Thyroid gland (tissue), 4 donors: ENCODE data around the gene TGM5. TPM values are rescaled to one million over a fixed set of nuclear protein-coding genes. Genes with fewer than 3 reads are reported as not detected.

Experiments
- DNase-seq, 2 donors: peaks; one replicate each; pipeline ENCODE4 v3.0.0-alpha.2; 2019
- H3K27ac ChIP-seq, 3 donors: fragments of 200-600 bp; sonication (generic); 1 replicate in 2 of 3; 2 replicates in 1 of 3; pipeline ENCODE4 v1.5.1; 2016 to 2019; ENCODE audit warnings: mild to moderate bottlenecking in 1 of 3, moderate library complexity in 1 of 3
- H3K27me3 ChIP-seq: fragments of 200-600 bp; sonication (generic); one replicate; pipeline ENCODE4 v1.5.1; 2019
- H3K36me3 ChIP-seq, 2 donors: fragments of 200-600 bp; sonication (generic); one replicate each; pipeline ENCODE4 v1.5.1; 2016 to 2019
- H3K4me1 ChIP-seq, 2 donors: fragments of 200-600 bp; sonication (generic); one replicate each; pipeline ENCODE4 v1.5.1; 2017 to 2019
- H3K4me3 ChIP-seq, 3 donors: fragments of 200-600 bp; sonication (generic); replicated peaks in 1 of 3; 1 replicate in 2 of 3; 2 replicates in 1 of 3; pipeline ENCODE4 v1.5.1; 2016; ENCODE audit warnings: mild to moderate bottlenecking in 1 of 3
- H3K9me3 ChIP-seq: fragments of 200-600 bp; sonication (generic); one replicate; pipeline ENCODE4 v1.5.1; 2017
- POLR2A ChIP-seq, 2 donors: fragments of 450-650 bp; IDR thresholded peaks; one replicate each; pipeline ENCODE4 v1.6.1; 2017; ENCODE audit warnings: antibody characterized with exemption in 2 of 2, mild to moderate bottlenecking in 2 of 2, moderate library complexity in 1 of 2
- WGBS, 2 donors: methylation state at CpG; one replicate each; pipeline ENCODE4 v1.1.5; 2017; 5-methylcytosine and 5-hydroxymethylcytosine counted together
- intact Hi-C: fragments of 100-400 bp; cut with DNase I; formaldehyde crosslinking; loops from one replicate; pipeline ENCODE4 v1.15.1; 2023
- total RNA-seq, 4 donors: library from RNA; depleted of rRNA; stranded (reverse); fragments of >200 nt; gene quantifications; one replicate each; pipeline ENCODE4 v1.2.3, GENCODE V29; 2016
- TF ChIP-seq, protein P1 (sequence below), 6 experiments: fragments of 200-600 bp in 3 of 6; fragments of 450-650 bp in 3 of 6; sonication (generic) in 3 of 6; IDR thresholded peaks; one replicate each; pipeline ENCODE4 v1.5.1; 2016 to 2019; ENCODE audit warnings: antibody characterized with exemption in 6 of 6, mild to moderate bottlenecking in 2 of 6, inconsistent platforms in 1 of 6, moderate library complexity in 1 of 6

Gene TGM5
- total RNA-seq, 4 donors from 2014 or later = not detected

DNA sequence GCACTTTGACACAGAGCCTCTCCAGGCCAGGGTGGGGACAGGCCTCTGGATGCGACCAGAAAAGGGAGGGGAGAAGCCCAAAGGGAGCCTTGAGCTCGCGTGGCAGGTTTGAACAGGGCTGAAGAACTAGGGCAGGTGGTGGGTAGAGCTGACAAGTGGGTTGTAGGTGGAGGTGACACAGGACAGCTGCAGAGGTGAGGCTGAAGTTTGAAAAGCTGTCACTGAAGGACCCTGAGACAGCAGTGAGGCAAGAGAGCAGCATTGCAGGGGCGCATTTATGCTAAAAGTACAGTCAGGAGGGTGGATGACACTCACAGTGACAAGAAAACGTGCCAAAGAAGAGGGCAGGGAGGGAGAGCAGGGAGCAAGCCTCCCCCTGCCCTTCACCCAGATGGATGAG, 24.1 kb downstream of the TGM5 start:
- Histone ChIP-seq H3K27ac (no peak overlapping the region), H3K4me1 (no peaks in the 10 kb centered on the region), H3K4me3 (no peak overlapping the region), H3K27me3 (no peaks in the 10 kb centered on the region), H3K36me3 (no peaks in the 10 kb centered on the region), H3K9me3 (no peaks in the 10 kb centered on the region)
- 61 to 67% methylated on average over 5 of the region's 5 CpGs for WGBS, 2 donors
- no peak for DNase-seq
- intact Hi-C loops = no loop called here
- TF ChIP-seq, protein P1, sequence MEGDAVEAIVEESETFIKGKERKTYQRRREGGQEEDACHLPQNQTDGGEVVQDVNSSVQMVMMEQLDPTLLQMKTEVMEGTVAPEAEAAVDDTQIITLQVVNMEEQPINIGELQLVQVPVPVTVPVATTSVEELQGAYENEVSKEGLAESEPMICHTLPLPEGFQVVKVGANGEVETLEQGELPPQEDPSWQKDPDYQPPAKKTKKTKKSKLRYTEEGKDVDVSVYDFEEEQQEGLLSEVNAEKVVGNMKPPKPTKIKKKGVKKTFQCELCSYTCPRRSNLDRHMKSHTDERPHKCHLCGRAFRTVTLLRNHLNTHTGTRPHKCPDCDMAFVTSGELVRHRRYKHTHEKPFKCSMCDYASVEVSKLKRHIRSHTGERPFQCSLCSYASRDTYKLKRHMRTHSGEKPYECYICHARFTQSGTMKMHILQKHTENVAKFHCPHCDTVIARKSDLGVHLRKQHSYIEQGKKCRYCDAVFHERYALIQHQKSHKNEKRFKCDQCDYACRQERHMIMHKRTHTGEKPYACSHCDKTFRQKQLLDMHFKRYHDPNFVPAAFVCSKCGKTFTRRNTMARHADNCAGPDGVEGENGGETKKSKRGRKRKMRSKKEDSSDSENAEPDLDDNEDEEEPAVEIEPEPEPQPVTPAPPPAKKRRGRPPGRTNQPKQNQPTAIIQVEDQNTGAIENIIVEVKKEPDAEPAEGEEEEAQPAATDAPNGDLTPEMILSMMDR (IDR thresholded peaks at IDR 0.05) = no peak
- no peak for TF ChIP-seq POLR2A (IDR thresholded peaks at IDR 0.05)

DNA sequence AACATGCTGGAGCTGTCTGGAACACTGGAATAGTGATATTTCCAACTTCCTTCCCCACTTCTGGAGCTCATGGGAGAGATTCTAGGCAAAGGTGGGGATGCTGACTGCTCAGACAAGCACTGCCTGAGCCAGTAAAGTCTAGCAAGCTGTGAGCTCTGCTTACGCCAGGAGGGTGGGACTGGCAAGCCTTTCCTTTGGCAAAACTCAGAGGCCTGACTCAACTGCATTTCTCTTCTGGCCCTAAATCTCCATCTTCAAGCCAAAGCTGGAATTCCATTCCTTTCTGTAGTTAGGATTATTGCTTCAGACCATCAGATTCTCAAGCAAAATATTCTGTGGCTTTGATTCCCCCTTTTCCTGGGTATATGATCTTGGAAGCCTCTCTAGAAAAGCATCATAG, 25.6 kb downstream of the TGM5 start:
- no peaks in the 10 kb centered on the region for H3K36me3 ChIP-seq
- WGBS, 2 donors = 83 to 93% methylated on average over 1 of the region's 1 CpG
- no peaks in the 10 kb centered on the region for H3K27me3 ChIP-seq
- H3K9me3 ChIP-seq = no peaks in the 10 kb centered on the region
- TF ChIP-seq, protein P1 (IDR thresholded peaks at IDR 0.05) = no peak
- no peak for TF ChIP-seq POLR2A (IDR thresholded peaks at IDR 0.05)
- H3K4me3 ChIP-seq = no peak overlapping the region
- no peaks in the 10 kb centered on the region for H3K4me1 ChIP-seq
- H3K27ac ChIP-seq = no peak overlapping the region
- intact Hi-C loops = no loop called here
- DNase-seq = no peak

DNA sequence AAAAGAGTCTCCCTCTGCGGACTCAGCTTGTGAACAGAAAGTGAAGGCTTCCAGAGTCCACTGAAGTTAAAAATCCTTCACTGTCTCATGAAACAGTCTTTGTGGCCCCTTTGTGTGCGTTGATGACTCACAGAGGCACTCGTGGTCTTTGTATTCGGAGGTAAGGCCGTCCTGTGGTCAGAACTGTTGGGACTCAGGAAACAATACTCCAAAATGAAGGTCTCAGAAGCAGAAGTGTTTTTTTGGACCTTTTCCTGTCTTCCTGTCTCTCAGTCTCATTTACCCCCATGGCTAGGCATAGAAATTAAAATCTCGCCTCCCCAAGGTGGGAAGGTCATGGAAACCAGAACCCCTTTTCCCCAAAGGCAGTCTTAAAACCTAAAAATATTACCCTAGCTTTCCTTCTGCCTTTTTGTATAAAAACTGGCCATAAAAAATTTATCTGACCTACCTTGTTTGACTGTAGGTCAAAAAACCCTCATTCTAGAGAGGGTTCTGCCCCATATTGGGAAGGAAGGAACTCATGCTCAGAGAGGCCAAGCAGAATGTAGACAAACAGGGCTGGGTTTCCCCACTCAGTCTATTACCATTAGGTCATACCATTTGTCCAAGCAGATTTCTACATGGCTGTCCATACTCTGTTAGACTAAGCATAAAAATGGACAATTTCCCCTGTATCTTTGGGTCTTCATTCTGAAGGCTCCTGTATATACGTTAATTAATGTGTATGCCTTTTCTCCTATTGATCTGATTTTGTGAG, 26.8 kb downstream of the TGM5 start:
- no peaks in the 10 kb centered on the region for H3K27me3 ChIP-seq
- DNase-seq = no peak
- WGBS, 2 donors = 79 to 87% methylated on average over 7 of the region's 7 CpGs
- no peak overlapping the region for H3K27ac ChIP-seq
- no peak for TF ChIP-seq POLR2A (IDR thresholded peaks at IDR 0.05)
- TF ChIP-seq, protein P1 (IDR thresholded peaks at IDR 0.05) = no peak
- no peaks in the 10 kb centered on the region for H3K4me1 ChIP-seq
- no peaks in the 10 kb centered on the region for H3K36me3 ChIP-seq
- no peak overlapping the region for H3K4me3 ChIP-seq
- intact Hi-C loops = no loop called here
- H3K9me3 ChIP-seq = no peaks in the 10 kb centered on the region

DNA sequence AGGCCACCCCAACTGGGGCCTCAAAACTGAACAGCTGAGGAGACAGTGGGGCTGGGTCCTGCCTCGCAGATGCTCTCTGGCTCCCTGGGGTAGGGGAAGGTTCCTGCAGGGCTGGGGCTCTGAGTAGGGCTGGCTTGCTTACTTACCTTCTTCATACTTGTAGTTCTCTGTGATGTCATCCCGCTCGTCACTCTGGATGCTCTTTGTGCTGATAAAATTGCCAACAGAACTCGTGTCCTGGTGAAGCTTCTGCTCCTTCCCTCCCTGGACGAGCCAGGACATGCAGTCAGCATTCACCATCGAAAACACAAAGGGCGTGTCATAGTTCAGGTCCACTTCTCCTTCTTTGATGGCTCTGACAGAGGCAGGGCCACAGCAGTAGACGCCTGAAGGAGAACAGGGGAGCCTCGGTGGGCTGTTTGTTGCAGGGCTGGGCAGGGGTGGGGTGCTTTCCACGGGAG, 28.0 kb downstream of the TGM5 start:
- Histone ChIP-seq H3K36me3 (no peaks in the 10 kb centered on the region), H3K27me3 (no peaks in the 10 kb centered on the region), H3K4me3 (no peak overlapping the region), H3K4me1 (no peaks in the 10 kb centered on the region), H3K27ac (no peak overlapping the region), H3K9me3 (no peaks in the 10 kb centered on the region)
- DNase-seq = no peak
- TF ChIP-seq, protein P1 (IDR thresholded peaks at IDR 0.05) = no peak
- TF ChIP-seq POLR2A (IDR thresholded peaks at IDR 0.05) = no peak
- 76 to 82% methylated on average over 10 of the region's 10 CpGs for WGBS, 2 donors
- intact Hi-C loops = no loop called here

DNA sequence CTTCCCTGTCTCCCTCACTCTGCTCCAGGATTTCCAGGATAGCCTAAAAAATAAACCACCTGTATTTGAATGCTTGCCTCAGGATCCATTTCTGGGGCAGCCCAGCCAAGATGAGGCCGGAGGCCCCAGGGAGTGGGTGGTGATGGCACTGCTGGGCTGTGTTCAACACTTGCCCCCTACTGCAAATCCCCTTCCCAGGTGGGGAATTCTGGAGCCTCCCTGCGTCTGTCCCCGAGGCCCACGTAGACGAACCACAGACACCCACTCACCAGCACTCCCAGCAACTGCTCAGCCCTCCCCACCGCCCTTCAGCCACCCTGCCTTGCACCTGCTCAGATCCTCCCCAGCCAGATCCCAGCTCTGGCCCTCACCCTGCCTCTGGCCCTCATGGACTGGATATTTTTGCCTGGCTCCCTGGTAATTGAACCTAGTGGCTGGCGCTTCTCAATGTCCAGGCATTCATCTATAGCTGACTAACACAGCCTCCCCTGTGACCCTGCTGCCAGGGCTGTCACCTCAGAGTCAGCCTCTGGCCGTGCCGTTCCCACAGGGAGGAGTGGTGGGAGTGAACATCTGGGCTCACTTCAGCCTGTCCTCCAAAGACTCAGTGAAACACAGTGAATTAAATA, 28.8 kb downstream of the TGM5 start:
- Histone ChIP-seq H3K4me3 (no peak overlapping the region), H3K27me3 (no peaks in the 10 kb centered on the region), H3K9me3 (no peaks in the 10 kb centered on the region), H3K4me1 (no peaks in the 10 kb centered on the region), H3K27ac (no peak overlapping the region), H3K36me3 (no peaks in the 10 kb centered on the region)
- intact Hi-C loops = no loop called here
- DNase-seq = no peak
- TF ChIP-seq, protein P1 (IDR thresholded peaks at IDR 0.05) = no peak
- TF ChIP-seq POLR2A (IDR thresholded peaks at IDR 0.05) = no peak
- WGBS, 2 donors = 75 to 84% methylated on average over 9 of the region's 9 CpGs
